Adrenal gland (tissue), 5 donors: ENCODE results near the gene KRTAP26-1.

Source experiments
- CTCF ChIP-seq, 6 experiments: fragments of 450-650 bp in 4 of 6; fragments of 200-600 bp in 2 of 6; sonication (generic) in 1 of 6; IDR thresholded peaks; 1 replicate in 5 of 6; 2 replicates in 1 of 6; pipeline versions ENCODE4 v1.5.1 to v1.8.0; 2016 to 2021; ENCODE audit warnings: antibody characterized with exemption in 6 of 6, mild to moderate bottlenecking in 2 of 6, moderate library complexity in 1 of 6
- POLR2A ChIP-seq, 2 donors: fragments of 450-650 bp; IDR thresholded peaks; one replicate each; pipeline ENCODE4 v1.6.1; 2017; ENCODE audit warnings: antibody characterized with exemption in 2 of 2, mild to moderate bottlenecking in 2 of 2, moderate library complexity in 1 of 2
- donor health status: DM: no; HTN: no; CAD: no.

GRCh38 chr21:30289215-30289614 lies 30.9 kb downstream of the KRTAP26-1 start, which contains the start of gene KRTAP25-1:
- no peak for TF ChIP-seq CTCF (IDR thresholded peaks at IDR 0.05)
- no peak for TF ChIP-seq POLR2A (IDR thresholded peaks at IDR 0.05)
